ENCODE data around the gene CEP57. TPM values are rescaled to one million over a fixed set of nuclear protein-coding genes. Genes with fewer than 3 reads are reported as not detected.

The CEP57 gene
- total and polyA plus RNA-seq, 2 donors (not counting 1 experiment from before 2014, with no cell fraction given), result 30.6 to 55.8 TPM

DNA sequence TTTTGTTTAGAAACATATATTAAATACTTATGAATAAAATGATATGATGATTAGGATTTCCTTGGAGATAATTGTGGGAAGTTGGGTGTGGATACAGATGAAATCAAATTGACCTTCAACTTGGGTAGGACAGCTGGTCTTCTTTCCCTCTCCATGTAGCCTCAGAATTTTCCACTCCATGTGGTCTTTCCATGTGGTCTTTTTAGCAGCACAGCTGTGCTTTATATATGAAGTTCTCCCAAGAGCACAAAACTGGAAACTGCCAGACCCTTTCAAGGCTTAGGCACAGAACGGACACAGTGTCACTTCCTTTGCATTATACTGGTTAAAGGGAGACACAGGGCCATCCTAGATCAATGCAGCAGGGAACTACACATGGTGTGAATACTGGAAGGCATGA is 29.4 kb upstream of the CEP57 start:
- H3K4me2 ChIP-seq (ENCODE audit: extremely low read depth, insufficient read depth, low read length), result no peak overlapping the region
- no peaks in the 10 kb centered on the region for H4K20me1 ChIP-seq (ENCODE audit: control insufficient read depth, extremely low read depth, insufficient read depth, low read length)
- H3K27ac ChIP-seq (ENCODE audit: insufficient read depth, low read length), result no peak overlapping the region
- no peaks in the 10 kb centered on the region for H3K4me1 ChIP-seq (ENCODE audit: control insufficient read depth, extremely low read depth, insufficient read depth, low read length)
- no peaks in the 10 kb centered on the region for H3K9me3 ChIP-seq (ENCODE audit: control insufficient read depth, insufficient read depth, low read depth, low read length)
- TF ChIP-seq EZH2 (IDR thresholded peaks at IDR 0.05; ENCODE audit: low read length, missing control alignments), result no peak
- TF ChIP-seq, protein P1, sequence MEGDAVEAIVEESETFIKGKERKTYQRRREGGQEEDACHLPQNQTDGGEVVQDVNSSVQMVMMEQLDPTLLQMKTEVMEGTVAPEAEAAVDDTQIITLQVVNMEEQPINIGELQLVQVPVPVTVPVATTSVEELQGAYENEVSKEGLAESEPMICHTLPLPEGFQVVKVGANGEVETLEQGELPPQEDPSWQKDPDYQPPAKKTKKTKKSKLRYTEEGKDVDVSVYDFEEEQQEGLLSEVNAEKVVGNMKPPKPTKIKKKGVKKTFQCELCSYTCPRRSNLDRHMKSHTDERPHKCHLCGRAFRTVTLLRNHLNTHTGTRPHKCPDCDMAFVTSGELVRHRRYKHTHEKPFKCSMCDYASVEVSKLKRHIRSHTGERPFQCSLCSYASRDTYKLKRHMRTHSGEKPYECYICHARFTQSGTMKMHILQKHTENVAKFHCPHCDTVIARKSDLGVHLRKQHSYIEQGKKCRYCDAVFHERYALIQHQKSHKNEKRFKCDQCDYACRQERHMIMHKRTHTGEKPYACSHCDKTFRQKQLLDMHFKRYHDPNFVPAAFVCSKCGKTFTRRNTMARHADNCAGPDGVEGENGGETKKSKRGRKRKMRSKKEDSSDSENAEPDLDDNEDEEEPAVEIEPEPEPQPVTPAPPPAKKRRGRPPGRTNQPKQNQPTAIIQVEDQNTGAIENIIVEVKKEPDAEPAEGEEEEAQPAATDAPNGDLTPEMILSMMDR (conservative IDR thresholded peaks at IDR 0.05 in 1 of 2, IDR thresholded peaks at IDR 0.05 in 1 of 2; ENCODE audit: low read depth in 1 of 2, low read length in 2 of 2), result no peak
- no peak for DNase-seq (ENCODE audit: low read depth in 2 of 2)
- no peak overlapping the region for H3K9ac ChIP-seq (ENCODE audit: insufficient read depth, low read length)
- no peak overlapping the region for H2AFZ ChIP-seq (ENCODE audit: low read length)
- H3K4me3 ChIP-seq (replicated peaks in 1 of 4; ENCODE audit: control extremely low read depth in 1 of 4, insufficient read depth in 1 of 4, low read depth in 3 of 4, low read length in 4 of 4), result no peak overlapping the region
- H3K27me3 ChIP-seq (ENCODE audit: control insufficient read depth, insufficient read depth, low read length), result peaks cover 4% of the 10 kb centered on the region
- H3K36me3 ChIP-seq (ENCODE audit: control insufficient read depth, insufficient read depth, low read length), result no peaks in the 10 kb centered on the region
- no peaks in the 10 kb centered on the region for H3K79me2 ChIP-seq (ENCODE audit: control insufficient read depth, insufficient read depth, low read length)

DNA sequence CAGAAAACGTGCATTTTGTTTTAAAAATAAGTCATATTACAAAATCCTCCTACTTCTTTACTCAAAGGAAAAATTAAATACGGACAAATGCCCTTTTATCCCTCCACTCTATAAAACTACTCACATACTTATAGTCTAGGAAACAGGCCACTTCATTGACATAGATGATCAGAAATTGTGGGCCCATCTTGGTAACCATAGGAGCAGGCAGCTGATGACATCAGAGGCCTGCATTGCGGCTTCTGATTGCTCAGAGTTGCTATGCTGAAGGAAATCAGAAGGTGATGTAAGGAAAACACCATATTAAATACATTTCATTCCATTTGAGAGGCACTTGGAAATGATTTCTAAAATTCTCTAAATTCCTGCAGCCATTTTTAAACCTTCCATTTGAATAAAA is 27.8 kb upstream of the CEP57 start:
- Histone ChIP-seq H3K9ac (ENCODE audit: insufficient read depth, low read length) (no peak overlapping the region), H3K4me2 (ENCODE audit: extremely low read depth, insufficient read depth, low read length) (no peak overlapping the region), H3K27me3 (ENCODE audit: control insufficient read depth, insufficient read depth, low read length) (no peaks in the 10 kb centered on the region), H3K4me3 (replicated peaks in 1 of 4; ENCODE audit: control extremely low read depth in 1 of 4, insufficient read depth in 1 of 4, low read depth in 3 of 4, low read length in 4 of 4) (no peak overlapping the region), H3K79me2 (ENCODE audit: control insufficient read depth, insufficient read depth, low read length) (no peaks in the 10 kb centered on the region), H3K9me3 (ENCODE audit: control insufficient read depth, insufficient read depth, low read depth, low read length) (no peaks in the 10 kb centered on the region), H3K4me1 (ENCODE audit: control insufficient read depth, extremely low read depth, insufficient read depth, low read length) (no peaks in the 10 kb centered on the region), H3K27ac (ENCODE audit: insufficient read depth, low read length) (no peak overlapping the region), H2AFZ (ENCODE audit: low read length) (no peak overlapping the region), H3K36me3 (ENCODE audit: control insufficient read depth, insufficient read depth, low read length) (no peaks in the 10 kb centered on the region), H4K20me1 (ENCODE audit: control insufficient read depth, extremely low read depth, insufficient read depth, low read length) (no peaks in the 10 kb centered on the region)
- TF ChIP-seq EZH2 (IDR thresholded peaks at IDR 0.05; ENCODE audit: low read length, missing control alignments), result no peak
- TF ChIP-seq, protein P1 (conservative IDR thresholded peaks at IDR 0.05 in 1 of 2, IDR thresholded peaks at IDR 0.05 in 1 of 2; ENCODE audit: low read depth in 1 of 2, low read length in 2 of 2), result no peak
- DNase-seq (ENCODE audit: low read depth in 2 of 2), result peak in 1 of 2 donors; percentile 1

DNA sequence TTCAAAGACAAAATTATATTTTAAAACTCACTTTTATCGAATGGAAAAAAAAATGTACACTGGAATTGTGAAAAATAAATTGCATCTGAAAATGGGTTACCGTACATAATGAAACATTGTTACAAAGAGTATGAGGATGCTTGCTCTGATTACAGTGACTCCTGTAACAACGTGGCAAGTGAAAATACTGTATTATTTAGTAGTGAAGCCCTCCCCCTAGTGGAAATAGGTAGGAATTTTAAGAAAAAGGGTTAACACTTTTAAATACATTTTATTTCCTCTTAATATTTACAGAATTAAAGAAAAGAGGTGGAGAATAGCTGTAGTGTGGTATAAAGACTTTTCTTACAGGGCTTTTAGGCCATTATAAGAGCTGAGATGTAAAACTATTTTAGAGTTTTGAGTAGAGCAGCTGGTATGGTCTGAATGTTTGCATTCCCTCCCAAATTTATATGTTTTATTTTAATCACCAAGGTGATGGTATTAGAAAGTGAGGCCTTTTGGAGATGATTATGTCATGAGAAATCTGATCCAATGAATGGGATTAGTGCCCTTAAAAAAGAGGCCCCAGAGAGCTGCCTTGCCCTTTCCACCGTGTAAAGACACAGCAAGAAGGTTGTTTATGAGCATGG is 25.9 kb upstream of the CEP57 start:
- no peak overlapping the region for H2AFZ ChIP-seq (ENCODE audit: low read length)
- H3K4me2 ChIP-seq (ENCODE audit: extremely low read depth, insufficient read depth, low read length), result no peak overlapping the region
- peak; percentile 55 to 82 for DNase-seq (ENCODE audit: low read depth in 2 of 2)
- H3K79me2 ChIP-seq (ENCODE audit: control insufficient read depth, insufficient read depth, low read length), result no peaks in the 10 kb centered on the region
- H4K20me1 ChIP-seq (ENCODE audit: control insufficient read depth, extremely low read depth, insufficient read depth, low read length), result no peaks in the 10 kb centered on the region
- H3K9ac ChIP-seq (ENCODE audit: insufficient read depth, low read length), result no peak overlapping the region
- H3K27ac ChIP-seq (ENCODE audit: insufficient read depth, low read length), result no peak overlapping the region
- no peaks in the 10 kb centered on the region for H3K36me3 ChIP-seq (ENCODE audit: control insufficient read depth, insufficient read depth, low read length)
- no peak for TF ChIP-seq EZH2 (IDR thresholded peaks at IDR 0.05; ENCODE audit: low read length, missing control alignments)
- TF ChIP-seq, protein P1 (conservative IDR thresholded peaks at IDR 0.05 in 1 of 2, IDR thresholded peaks at IDR 0.05 in 1 of 2; ENCODE audit: low read depth in 1 of 2, low read length in 2 of 2), result peak; percentile 28 to 47
- peaks cover 2% of the 10 kb centered on the region for H3K4me1 ChIP-seq (ENCODE audit: control insufficient read depth, extremely low read depth, insufficient read depth, low read length)
- H3K9me3 ChIP-seq (ENCODE audit: control insufficient read depth, insufficient read depth, low read depth, low read length), result no peaks in the 10 kb centered on the region
- H3K4me3 ChIP-seq (replicated peaks in 1 of 4; ENCODE audit: control extremely low read depth in 1 of 4, insufficient read depth in 1 of 4, low read depth in 3 of 4, low read length in 4 of 4), result no peak overlapping the region
- no peaks in the 10 kb centered on the region for H3K27me3 ChIP-seq (ENCODE audit: control insufficient read depth, insufficient read depth, low read length)

Data from fibroblast of lung (primary cell).